HG02623 (cell line): ENCODE results near the gene SDC1.

Experiments used
- ATAC-seq: cut with Tn5 transposase; IDR thresholded peaks from one replicate; pipeline ENCODE4 v1.9.1; 2021; ENCODE audit warnings: moderate library complexity; ENCODE audit not compliant: unreplicated experiment

Gene SDC1

DNA sequence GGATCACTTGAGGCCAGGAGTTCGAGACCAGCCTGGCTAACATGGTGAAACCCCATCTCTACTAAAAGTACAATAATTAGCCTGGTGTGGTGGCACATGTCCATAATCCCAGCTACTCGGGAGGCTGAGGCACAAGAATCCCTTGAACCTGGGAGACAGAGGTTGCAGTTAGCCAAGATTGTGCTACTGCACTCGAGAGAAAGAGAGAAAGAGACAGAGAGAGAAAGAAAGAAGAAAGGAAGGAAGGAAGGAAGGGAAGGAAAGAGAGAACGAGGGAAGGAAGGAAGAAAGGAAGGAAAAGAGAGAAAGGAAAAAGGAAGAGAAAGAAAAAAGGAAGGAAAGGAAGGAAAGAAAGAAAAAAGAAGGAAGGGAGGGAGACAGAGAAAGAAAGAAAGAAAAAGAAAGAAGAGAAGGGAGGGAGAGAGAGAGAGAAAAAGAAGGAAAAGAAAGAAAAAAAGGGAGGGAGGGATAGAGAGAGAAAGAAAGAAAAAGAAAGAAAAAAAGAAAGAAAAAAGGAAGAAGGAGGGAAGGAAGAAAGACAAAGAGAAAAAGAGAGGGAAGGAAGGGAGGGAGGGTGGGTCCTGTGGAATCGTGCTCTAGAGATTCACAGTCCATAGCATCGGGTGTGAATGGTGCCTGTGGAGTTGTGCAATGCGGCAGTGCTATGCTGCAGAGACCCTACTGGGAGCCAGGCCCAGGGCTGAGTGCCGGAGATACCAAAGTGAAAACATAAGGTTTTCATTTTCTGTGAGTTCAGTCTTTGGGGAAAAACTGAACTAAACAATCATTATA, 4.6 kb upstream of the SDC1 start:
- no peak for ATAC-seq

DNA sequence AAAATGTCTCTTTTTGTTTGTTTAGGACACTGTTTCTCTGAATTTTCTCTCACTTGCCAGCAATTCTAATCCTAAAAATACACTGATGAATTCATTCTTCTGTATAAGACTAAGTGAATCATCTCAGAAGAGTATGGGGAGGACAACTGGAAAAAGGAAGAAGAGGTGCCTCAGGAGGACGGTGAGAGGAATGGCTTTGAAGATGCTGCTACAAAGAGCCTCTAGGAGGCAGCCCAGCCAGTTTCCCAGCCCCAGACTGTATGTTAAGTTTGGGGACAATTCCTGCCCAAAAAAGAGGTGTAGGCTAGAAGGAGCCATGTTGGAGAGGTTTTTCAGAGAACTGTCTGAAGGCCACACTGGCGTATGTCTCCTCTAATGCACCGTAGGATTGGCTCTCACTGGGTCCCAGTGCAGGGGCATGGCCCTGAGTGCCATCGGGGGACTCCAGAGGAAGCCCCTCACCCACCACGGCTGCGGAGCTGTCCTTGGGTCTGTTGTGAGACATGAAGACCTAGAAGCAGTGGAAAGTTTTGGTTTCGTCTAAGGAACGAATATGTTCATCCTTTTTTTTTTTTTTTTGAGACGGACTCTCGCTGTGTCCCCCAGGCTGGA, 3.1 kb upstream of the SDC1 start:
- ATAC-seq: no peak

DNA sequence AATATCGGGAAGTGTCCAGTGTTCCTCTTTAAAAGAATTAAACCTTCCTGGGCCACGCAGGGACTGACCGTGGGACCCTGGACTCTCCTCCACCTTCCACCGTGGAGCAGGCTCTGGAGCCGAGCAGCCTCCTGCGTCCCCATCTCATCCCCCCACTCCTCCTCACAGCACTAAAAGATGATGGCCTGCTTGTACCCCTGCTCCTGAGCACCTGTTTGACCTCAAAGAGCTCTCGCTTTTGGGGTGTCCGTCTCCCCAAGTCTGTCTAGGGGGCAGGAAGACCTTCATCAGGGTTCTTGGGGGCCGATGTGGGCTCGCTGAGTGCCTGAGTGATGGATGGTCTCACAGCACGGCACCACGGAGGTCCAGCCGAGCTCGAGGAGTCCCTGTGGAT, 1.2 kb upstream of the SDC1 start:
- no peak for ATAC-seq

DNA sequence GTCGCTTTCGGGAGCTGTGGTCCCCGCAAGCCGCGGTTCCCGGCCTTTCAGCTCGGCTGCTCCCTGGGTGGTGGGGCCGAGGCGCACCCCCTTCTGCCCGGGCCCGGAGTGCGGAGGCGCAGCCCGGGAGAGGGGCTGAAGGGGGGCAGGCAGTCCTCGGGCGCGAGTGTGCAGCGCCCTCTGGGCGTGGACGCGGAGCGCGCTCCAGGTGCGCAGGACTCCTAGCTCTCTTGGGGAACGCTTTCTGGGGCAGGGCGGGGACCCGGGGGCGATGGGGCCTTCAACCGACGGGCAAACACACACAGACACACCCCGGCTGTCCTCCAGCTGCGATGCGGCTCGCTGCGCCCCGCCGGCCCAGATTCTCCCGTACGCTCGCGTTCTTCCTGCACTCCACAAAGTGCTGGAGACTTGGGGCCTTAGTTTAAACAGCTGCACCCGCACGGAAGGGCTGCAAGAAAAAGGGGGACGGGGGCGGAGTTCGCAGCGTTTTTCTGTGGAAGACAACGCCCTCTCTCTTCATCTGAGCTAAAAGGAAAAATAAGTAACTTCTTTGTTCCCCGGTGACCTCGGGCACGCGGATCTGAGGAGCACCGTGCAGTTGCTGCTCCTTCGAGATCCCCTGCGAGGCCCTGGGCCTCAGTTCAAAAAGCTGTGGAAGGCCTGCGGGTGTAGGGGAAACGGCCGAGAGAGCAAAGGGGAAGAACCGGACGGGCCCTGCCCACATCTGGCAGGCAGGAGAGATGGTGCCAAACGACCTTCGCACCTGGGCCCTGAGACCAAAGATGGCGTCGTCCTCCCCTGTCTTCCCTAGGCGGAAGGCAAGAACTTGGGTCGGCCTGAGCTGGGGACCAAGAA, 593 bp upstream of the SDC1 start:
- ATAC-seq: peak; percentile 51

DNA sequence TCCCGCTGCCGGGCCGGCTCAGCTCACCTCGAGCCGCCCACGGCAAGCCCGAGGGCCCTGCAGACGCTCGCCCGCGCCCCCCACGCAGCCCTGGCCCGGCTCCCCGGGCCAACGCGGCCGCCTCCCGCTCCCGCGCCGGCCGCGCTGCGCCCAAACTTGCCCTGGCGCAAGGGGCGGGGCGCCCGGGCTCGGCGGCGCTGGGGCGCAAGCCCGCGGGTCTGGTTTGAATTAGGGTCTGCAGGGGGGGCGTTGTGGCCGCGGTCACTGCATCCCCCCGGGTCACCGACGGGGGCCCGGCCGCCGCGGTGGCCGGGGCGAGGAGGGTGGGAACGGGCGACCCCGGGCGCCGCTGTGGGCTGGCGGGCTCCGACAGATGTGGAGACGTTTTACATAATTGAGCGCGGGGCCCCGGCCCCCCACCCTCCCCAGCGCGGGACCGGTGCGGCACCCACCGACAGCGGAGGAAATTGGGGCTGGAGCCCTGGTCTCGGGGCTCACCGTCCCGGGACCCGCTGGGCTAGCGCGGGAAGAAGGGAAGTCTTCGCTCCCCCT, 690 bp downstream of the SDC1 start:
- no peak for ATAC-seq

DNA sequence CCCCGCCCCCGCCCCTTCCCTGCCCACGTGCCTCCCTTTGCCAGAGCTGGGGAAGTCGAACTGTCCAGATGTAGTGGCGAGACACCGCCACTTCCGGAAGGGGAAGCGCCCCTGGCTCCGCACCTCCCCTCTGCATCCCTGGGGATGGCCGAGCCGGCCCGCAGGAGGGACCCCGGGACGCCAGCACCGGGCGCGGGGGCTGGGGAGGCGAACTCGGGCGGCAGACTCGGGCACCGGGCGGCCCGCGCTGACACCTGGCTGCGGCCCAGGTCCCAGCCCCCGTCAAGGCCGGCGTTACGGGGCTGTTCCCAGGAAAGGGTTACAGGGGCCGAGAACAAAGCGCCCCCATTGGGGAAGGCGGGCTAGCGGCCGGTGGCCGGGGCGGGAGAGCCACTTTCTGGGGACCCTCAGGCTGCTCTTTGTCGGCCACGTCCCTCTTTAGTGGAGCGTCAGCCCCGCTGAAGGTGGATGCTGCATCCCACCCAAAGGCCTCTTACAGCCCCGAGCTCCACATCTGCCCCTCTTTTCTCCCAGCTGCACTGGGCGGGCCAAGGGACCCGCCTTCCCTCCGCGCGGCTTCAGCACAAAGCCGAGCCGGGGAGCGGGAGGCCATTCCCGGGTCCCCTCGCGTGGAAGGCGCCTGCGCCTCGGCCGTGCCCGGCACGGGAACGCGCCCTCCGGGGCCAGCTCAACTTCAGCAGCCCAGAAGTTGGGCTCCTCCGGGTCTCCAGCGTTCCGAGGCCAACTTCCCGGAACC, 1.3 kb downstream of the SDC1 start:
- no peak for ATAC-seq

DNA sequence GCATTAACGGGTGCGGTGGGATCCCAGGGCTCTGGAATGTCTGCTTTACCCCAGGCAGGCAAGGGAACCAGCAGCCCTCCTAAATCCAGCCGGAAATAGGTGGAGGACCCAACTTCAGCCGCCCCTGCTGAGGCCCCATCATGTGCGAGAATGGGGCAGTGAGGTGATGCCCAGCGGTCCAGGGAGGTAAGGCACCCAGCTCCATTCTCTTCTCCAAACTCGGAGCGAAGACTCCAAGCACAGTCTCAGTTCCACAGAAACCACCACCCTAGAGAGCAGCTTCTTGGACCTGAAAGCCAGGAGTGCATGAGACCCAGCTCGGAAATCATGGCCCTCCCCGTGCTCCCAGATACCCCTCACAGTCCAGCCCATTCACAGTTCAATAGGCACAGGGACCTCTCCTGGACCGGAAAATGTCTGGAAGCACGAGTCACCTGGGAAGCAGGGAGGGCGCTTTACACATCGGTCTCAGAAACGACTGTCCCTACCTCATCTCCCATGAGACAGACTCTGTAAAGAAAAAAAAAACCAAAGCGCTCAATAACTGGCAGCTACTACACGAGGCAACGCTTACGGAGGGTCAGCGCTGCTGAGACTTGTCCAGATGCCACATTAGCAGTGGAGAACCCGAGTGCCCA, 2.0 kb downstream of the SDC1 start:
- ATAC-seq: no peak

DNA sequence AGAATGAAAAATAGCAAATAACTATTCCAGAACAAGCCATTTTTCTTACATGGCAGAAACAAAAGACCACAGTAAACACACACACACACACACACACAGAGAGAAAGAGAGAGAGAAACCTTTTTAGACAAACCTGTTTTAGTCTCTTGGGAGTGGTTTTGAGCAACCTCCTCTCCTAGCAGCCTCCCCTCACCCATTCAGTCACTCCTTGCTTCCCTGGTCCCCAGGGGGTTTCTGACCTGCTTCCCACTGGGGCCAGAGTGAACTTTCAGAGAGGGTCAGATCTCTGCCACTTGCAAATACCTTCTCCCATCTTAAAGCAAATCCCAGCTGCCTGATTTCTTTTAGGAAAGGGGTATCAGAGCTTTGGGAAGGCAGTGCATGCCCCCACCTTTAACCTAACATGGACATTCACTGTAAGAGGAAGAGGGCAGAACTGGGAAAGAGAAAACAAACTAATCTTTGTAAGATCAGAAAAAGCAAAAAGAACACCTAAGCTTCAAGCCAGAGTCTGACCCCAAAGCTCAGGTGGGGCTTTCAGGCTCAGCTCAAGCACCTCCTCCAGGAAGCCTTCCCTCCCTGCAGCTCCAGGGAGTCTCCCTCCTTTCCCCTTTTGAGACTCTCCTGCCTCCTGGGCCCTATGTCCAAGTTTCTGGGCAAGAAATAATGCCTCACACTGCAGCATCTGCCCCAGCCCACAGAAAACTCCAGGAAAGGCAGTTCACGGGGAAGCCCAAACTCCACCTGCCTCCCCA, 2.7 kb downstream of the SDC1 start:
- ATAC-seq: no peak

DNA sequence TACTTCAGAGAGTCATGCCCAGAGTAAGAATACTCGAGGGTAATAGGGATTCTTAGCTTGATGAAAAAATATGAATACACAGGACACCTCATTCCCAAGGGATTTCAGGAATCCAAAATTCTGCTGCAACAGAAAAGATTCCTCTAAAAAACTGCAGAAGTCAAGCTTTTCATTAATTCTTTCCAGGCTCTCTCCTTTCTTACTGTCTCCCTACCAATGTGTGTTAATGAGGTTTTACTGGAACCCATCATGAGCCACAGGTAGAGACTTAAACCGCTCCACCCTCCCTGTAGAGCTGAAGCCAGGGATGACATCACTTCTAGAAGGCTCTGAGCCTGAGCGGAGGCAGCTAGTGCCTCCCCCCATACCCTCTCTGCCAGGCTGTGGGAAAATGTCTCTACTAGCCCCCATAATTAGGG, 3.4 kb downstream of the SDC1 start:
- ATAC-seq: no peak

DNA sequence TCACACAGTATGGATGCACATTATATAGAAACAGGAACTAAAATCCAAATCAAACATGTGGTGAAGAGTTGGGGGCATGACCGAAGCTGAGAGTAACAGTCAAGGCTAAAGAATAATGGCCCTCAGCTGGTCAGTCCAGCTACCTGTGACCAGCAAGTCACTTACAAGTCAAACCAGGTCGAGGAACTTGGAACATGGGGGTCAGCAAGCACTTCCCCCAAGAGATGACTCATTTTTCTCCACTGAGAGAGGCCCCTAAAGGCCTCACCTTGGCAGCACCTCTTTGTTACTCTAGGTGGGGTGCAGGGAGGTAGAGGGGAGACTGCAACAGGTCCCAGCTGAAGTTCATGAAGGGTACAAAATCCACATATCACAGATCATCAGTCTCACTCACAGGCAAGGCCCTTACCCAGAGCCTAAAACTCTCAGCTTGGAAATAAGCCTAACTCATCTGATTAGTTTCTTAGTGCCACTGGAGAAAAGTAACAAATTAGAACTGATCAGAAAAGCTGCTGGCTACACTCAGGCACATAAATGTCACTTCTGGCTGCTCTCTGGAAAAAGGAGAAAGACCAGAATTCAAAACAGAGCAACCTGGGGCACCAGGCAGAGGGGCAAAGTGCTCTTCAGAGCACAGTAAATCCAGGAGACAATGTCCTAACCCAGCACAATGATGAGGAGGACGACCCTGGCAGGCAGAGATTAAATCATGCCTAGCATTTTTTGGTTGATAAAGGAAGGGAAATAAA, 4.0 kb downstream of the SDC1 start:
- ATAC-seq: no peak

DNA sequence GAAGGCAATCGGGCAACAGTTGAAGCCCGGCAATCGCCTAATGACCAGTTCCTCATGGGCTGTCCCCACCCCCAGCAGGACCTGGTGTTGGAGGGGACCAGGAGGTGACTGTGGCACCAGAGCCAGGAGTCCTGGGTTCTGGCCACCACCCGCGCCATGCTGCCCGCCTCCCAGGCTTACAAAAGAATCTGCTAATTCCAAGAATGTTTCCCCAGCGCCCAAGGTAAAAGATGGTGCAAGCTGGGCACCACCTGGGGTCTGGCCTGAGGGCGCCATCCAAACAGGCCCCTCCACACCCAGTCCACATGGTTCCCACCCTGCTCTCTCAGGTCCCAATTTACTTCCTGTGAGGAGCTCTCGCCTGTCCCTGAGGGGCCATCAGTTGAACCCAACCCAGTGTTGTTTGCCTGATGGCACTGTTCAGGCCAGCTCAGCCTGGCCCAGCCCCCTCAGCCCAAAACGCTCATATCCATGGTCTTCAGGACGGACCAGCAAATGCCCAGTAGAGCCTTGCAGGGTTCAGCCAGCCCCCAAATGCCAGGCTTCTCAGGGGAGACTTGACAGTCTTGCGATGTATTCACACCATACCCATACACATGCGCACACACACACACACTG, 5.1 kb downstream of the SDC1 start:
- ATAC-seq: no peak

DNA sequence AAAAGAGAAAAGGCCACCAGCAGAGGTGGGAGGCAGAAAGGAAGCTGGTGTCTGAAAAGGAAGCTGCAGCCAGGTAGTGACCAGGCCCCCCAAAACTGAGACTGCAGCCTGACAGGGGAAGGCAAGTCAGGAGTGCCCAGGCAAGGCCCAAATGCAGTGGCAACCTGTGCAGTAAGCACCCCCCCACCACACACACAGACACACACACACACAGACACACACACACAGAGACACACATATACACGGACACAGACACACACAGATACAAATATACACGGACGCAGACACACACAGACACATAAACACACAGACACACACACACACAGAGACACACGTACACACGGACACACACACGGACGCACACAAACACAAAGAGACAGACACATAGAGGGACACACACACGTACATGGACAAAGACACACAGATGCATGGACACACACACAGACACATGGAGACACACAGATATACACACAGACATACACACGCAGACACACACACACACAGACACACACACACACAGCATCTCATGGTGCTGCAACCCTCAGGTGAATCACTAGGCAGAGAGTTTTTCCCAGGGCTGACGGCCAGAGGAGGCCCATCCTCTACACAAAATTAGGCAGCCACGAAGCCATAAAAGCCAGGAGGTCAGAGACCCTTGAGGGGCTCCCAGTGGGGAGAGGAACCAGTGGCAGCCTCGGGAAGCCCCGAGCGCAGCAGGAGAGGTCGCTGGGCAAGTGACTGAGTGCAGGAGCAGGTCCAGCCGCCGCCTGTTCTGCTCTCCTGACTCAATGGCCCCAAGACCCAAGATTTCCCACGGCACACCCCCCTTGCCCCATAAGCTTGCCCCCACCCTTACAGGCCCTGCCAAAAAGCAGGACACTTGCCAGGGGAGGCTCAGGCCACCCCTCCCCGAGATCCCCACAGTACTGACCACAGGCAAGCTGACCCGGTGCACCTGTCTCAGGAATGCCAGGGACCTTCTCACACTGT, 6.3 kb downstream of the SDC1 start:
- ATAC-seq: no peak

DNA sequence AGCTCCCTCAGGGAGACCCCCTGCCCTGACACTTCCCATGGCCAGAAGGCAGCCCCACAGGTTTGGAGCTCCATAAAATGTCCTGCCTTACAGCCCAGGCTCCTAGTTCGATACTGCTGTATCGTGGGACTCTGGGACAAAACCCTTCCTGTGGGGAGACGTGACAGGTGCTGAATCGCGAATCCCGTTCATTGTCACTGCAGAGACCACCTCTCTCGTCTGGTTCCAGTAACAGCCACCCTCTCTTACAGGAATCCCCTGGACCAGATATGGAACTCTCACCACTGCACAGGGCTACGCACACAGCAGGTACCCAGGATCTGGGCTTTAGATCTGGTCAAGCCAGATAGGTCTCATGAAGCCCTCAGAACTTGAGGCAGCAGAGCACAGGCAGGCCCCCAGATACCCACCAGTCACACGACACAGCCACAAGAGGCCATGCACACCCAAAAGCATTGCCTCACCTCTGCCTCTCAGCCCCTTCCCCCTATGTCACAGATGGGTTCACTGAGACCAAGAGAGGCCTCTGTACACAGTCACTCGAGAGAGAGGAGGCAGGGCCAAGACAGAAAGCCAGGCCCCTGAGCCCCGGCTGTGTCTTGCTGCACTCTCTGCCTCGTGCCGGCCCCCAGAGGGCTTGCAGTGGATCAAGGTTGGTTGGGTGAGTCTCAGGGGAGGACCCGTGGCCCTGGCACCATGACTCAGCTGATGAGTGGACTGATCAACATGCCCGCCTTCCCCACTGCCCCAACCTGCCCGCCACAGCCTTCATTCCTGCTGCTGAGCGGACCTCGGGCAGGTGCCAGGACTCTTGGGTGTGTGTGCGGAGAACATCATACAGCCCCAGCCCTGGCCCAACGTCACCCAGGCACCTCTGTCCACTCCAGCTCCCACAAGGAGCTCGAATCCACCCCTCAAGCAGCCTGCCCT, 7.6 kb downstream of the SDC1 start:
- no peak for ATAC-seq

DNA sequence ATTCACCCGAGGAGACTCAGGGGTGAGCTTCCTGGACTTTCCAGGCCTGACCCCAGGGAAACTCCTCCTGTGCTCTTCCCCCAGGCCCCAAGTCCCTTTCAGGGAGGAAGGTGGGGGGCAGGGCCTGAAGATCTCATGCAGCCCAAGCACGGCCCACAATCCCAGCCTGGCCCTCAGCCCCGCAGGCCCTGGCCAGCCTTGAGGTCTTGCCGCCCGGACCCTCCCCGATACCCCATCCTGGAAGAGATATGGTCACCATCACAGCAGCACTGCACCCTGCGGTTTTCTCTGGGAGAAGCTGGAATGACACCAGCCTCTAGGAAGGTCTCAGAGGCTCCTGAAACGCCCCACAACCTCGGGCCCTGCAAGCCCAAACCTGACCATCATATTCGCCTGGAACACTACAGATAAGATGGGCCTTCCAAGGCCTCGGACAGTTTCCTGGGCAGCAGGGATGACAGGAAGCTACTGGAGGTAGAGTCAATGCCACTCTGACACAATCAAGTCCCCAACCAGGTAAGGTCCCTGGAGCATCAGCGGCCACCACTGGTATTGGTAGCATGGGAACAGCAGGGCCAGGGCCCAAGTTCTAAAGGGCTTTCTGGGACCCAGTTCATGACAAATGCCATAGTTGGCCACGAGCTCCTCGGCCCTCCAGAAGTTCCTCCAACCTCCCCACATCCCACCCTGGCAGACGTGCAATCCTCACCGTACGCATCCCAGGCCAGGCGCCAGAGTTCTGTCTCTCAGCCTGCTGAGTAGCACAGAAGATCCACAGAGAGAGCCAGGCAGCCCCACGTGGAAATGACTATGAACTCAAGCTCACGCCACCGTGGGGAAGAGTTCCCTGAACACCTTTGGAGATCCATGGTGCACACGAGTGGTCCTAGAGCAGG, 8.6 kb downstream of the SDC1 start:
- ATAC-seq: no peak
